PC-3 (cell line): ENCODE results near the gene RHBG.

Source experiments
- CTCF ChIP-seq: fragments of 300-600 bp; sonication (generic); conservative IDR thresholded peaks from 2 replicates; pipeline ENCODE4 v1.5.1; 2017; ENCODE audit warnings: antibody characterized with exemption, low read depth, mild to moderate bottlenecking, low read length
- EZH2 ChIP-seq: fragments of 300-600 bp; sonication (generic); IDR thresholded peaks from one replicate; pipeline ENCODE4 v1.6.1; 2017; ENCODE audit warnings: antibody characterized with exemption, mild to moderate bottlenecking, low read length; ENCODE audit not compliant: unreplicated experiment
- EZH2phosphoT487 ChIP-seq: fragments of 300-600 bp; sonication (generic); IDR thresholded peaks from 2 replicates; pipeline ENCODE4 v1.6.1; 2018; ENCODE audit warnings: mild to moderate bottlenecking, antibody characterized with exemption, low read length, borderline replicate concordance

DNA sequence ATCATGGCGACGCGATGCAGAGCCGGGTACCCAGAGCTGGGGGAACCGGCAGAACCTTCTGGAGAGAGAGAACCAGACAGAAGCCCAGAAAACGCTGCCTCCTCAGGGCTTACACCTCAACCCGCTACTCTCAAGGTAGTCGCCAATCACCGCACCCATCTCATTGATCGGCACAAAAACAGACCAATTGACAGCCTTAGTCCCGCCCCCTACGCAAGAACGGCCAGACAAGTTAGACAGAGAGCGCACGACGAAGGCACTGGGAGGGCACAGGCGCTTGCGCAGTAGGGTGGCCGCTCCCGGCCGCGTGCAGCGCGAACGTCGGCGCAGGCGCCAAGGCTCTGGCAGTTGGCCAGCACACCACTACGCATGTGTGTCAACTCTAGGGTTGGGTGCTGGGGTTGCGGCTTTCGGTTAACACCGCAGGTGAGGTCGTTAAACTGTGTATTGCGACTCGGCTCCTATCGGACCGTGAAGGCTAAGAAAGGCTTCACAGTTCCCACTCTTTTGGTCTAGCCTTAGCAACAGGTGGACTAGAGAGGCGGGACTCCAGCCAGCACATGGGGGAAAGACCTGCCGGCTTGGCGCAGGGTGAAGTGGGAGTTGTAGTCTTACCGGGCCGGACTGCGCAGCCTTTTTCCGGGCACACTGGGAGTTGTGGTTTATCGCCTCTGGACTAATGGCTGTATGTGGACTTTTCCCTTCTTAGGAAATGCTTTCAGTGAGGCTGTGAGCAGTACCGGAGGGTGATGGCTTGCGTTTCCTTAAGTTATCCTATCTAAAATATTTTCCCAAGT is 30.6 kb upstream of the RHBG start, which contains the start of the genes CCT3 and TSACC:
- TF ChIP-seq CTCF = no peak
- no peak for TF ChIP-seq EZH2phosphoT487
- no peak for TF ChIP-seq EZH2
